SKM-1 treated with dmso at 0.1 percent for 144 hours (cell line): ENCODE data around the gene GBA2.

ENCODE experiments used
- DNase-seq: peaks from one replicate; lab custom pipeline; 2025; ENCODE audit not compliant: unreplicated experiment; lab: John Stamatoyannopoulos, UW

Gene GBA2

GRCh38 chr9:35748858-35749514 is at the start of gene GBA2, which contains the start of gene RGP1:
Gene GBA2, minus strand, starts transcription at chr9:35749228. Its CDS starts 524 bp downstream, at chr9:35748704.
Gene RGP1, plus strand, starts transcription at chr9:35749287. Its CDS starts 469 bp downstream, at chr9:35749756.
- peak; percentile 53 for DNase-seq

DNA sequence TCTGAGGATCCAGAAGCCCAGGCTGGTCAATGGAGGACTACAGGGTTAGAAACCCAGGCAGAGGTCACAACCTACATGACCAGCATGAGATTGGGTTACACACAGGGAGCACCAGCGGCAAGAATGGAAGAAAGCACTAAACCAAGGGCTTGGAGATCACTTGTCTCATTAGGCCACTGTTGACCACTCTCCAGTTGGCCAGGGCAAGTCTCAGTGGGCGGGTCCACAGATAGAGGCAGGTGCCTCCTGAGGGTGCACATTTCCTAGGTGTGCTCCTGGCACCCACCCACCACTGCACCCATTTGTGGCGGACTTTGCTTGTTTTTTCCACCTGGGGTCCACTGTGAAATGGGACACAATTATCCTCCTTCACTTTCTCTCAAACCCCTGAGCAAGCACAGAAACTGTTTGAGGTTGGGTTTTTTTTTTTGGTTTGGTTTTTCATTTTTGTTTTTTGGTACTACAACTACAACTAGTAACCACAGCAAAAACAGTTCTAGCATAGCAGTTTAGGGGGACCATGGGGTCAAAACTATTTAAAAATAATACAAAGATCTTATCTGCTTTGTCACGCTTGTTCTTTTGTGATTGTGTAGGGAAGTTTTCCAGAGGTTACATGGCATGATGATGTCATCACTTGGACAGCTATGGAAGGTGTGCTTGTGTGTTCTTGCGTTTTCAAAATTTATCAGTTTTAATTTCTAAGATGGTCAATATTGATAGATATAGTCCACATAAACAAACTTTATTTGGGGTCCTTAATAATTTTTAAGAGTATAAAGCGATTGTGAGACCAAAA is 48.5 kb upstream of the GBA2 start:
- no peak for DNase-seq

- DNase-seq, result no peak
These were observed 46.7 kb upstream of the GBA2 start for GRCh38 chr9:35795695-35796094.

- no peak for DNase-seq
These were observed 44.4 kb upstream of the GBA2 start for GRCh38 chr9:35793461-35793860.

DNA sequence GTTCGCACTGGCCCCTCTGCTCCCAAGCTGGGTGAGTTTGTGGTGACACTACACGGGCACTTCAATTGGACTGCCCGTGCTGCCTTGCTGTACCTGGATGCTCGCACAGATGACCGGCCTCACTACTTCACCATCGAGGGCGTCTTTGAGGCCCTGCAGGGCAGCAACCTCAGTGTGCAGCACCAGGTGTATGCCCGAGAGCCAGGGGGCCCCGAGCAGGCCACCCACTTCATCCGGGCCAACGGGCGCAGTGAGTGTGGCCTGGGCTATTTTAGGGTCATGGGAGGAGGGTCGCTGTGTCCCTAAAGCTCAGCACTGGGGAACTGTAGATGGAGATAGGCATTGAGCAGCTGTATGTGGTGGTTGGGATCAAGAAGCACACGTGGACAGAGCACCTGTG is 43.8 kb upstream of the GBA2 start:
- DNase-seq, result no peak

GRCh38 chr9:35792024-35792813 is 43.2 kb upstream of the GBA2 start:
- no peak for DNase-seq

DNA sequence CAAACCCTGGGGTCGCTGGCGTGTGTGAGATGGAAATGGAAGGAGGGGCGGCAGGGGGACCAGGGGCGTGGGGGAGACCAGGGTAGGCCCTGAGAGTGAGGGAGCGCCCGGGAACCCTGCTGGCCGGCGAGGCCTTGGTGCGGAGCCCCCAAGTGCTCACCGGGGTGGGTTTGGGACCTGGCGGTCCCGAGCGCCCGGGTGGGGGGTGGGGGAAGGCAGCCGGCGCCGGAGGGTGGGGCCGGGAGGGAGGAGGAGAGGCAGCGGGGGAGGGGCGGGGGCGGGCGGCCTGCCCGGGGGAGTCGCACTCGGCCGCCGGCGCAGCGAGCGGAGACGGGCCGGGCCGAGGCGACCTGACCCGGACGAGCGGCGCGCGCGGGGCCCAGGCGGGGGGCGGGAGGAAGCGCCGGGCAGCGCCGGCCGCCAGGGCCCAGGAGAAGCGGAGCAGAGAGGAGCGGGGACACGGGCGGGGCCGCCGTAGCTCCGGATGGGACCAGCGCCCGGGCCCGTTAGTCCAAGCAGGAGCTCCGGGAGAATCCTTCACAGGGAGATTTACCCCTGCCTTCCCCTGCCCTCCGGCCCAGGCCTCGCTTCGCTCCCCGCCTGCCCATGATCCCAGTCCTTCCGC is 42.4 kb upstream of the GBA2 start, which contains the start of gene NPR2:
NPR2 (plus strand) TSS at position 295 of the 625 bp plus-strand sequence. CDS start 818 bp downstream, outside the sequence.
- DNase-seq, result no peak

DNA sequence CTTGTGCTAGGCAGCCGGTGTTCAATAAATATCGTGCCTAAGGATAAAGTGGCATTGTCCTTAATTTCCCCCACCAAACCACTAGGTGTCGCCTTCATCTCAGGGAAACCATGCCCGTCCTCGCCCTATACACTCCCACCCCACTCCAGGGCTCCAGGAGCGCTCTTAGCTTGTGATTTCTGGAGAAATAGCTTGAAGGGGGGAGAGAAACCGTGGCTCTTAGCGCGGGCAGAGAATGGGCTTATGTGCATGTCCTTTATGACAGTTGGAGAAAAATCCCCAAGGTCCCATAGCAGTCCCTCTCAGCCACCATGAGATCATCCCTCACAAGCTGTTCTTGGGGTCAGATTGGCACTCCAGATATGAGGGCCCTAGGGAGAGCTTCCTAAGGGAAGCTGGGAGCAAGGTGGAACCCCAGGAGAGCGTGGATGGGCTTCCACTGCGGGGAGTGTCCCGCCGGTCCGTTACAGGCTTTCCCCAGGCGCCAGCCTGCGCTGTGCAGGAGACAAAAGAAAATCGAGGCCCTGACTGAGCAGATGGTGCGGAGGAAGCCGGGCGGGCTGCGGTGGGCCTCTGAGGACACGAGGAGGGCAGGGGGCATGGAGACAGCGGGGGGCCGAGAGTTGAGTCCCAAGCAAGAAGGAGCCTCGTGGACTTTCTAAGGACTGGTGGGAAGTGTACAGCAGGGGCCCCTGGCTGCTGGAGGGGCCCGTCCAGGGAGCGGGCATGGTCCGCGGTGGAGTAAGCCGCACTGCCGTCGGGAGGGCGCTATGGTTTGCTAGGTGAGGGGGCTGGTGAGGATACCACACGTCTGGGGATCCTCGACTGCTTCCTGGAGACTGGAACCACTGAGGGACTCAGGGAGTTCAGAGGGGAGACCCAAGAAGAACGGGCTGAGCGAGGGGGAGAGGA is 41.6 kb upstream of the GBA2 start:
- DNase-seq, result peak; percentile 45

- DNase-seq, result no peak
These were observed 41.0 kb upstream of the GBA2 start for GRCh38 chr9:35790025-35790384.

DNA sequence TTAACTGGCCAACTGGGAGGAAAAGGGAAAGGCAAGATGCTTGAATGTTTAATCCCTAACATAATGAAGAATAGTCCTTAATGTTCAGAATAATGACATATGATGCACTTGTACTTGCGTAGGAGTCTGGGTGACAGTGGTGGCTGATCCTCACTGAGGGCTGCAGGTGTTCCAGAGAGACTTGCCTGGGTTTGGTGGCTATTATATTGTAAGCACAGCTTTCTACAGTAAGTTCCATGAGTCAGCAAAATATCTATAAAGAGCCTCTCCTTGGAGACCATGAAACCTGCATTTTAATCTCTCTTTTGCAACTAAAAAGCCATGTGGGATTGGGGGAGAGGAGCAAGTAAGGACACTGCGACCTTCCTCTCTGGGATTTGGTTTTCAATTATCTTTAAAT is 40.5 kb upstream of the GBA2 start:
- no peak for DNase-seq

DNA sequence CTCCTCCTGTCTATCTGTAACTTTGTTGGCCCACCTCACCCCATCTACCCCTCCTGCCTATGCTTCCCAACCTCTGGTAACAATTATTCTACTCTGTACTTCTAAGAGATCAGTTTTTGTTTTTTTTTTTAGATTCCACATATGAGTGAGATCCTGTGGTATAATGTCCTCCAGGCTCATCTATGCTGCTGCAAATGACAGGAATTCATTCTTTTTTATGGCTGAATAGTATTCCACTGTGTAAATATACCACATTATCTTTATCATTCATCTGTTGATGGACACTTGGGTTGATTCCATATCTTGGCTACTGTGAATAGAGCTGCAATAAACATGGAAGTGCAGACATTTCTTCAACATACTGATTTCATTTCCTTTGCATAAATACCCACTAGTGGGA is 34.4 kb upstream of the GBA2 start:
- no peak for DNase-seq

DNA sequence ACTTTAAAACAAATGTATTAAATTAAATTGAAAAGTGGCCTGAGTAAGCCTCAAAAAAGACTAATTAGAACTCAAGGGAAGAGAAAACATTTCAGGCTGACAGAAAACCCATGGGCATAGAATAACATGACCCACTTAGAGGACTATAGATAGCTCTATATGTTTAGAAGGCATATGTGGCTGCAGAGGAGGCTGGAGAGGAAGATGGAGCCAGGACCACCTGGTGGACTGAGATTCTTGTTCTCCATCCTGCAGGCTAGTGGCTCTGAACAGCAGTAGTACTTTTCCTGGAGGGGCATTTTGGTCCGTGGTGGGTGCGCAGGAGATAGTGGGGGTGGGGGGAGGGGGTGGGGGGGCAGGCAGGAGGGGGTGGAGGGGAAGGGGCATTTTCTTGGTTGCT is 32.0 kb upstream of the GBA2 start:
- no peak for DNase-seq

DNA sequence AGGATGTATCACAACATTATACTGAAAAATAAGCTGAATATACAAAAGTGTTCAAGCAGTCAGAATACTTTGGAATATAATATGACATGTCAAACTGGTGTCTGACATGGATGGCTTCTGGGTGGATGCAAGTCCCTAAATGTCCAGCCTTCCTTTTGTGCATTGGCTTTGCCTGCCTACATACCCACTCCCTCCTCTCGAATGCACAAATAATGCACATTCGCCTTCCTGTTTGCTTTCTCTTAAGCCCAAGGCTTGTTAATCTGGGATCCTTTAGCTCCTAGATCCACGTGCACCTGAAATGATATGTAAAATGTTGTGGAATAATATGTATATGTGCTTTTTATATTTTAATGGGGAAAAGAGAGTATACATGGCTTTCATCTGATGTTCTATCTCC is 29.5 kb upstream of the GBA2 start:
- DNase-seq, result no peak

- no peak for DNase-seq
These were observed 27.0 kb upstream of the GBA2 start for GRCh38 chr9:35776018-35776417.

- peak; percentile 69 for DNase-seq
These were observed 26.0 kb upstream of the GBA2 start for GRCh38 chr9:35774907-35775635.

DNA sequence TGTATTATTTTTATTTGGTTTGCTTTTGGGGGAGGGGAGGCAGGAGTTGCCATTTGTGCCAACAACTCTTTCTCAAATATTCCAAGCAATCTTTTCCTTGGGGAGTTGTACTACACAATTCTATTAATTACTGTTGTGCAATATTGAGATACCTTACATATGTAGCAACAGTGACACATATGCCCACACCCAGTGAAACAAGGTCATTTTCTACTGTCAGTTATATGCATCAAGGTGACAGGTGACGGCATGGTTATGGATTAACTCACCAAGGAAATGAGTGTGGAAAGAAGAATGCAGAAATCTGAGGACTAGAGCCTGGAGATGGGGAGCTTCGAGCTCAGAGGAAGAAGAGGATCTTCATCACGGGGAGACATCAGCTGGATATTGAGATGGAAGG is 22.9 kb upstream of the GBA2 start:
- DNase-seq, result no peak

GRCh38 chr9:35771534-35771933 is 22.5 kb upstream of the GBA2 start:
- DNase-seq, result no peak

- no peak for DNase-seq
These were observed 22.0 kb upstream of the GBA2 start for GRCh38 chr9:35771075-35771433.

DNA sequence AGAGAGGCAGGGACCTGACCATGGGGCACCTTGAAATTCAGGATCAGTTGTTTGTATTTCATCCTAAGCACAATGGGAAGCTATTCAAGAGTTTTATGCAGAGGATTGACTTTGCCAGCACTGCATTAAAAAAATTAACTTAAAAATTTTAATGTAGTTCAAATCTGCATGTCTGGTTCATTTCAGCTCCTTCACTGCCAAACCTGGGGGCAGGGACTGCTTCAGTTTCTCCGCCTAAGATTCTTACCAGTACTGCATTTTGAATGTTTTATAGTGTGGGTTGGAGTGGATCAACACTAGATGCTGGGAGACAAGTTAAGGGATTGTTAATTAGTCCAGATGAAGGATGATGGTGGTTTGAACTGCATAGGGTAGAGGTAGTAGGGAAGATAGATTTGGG is 20.7 kb upstream of the GBA2 start:
- DNase-seq, result no peak

DNA sequence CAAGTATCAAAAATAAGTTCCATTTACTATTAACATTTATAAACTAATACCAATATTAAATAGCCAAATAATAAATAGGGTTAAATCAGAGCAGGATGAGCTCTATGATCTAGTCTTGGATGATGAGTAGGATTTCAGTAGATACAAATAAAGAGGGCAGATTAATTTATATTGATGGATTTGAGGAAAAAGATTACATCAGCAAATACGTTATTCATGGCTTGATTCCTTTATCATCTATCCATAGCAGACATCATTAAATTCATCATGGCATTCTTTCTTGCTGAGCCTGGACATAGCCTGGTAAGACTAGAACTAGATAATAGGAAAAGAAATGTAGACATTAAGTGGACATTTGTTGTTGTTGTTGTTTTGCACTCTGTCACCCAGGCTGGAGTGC is 18.4 kb upstream of the GBA2 start:
- DNase-seq, result no peak
